ENCODE measurements around the gene MYOT.

The MYOT gene

GRCh38 chr5:137901011-137901817 lies 33.6 kb downstream of the MYOT start:
- DNase-seq (no peak), ATAC-seq (no peak)

- DNase-seq, result no peak
Observed at GRCh38 chr5:137902408-137903133, 34.9 kb downstream of the MYOT start.

DNA sequence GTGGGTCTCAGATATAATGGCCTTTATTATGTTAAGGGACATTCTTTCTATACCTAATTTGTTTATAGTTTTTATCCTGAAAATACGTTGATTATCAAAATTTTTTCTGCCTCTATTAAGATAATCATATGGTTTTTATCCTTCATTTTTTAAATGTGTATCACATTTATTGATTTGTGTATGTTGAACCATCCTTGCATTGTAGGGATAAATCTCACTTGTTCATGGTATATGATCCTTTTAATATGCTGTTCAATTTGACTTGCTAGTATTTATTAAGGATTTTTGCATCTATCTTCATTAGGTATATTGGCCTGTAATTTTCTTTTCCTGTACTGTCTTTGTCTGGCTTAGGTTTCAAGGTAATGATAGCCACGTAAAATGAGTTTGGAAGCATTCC lies 47.1 kb downstream of the MYOT start:
- ATAC-seq, result no peak
- DNase-seq, result no peak

More at GRCh38 chr5:137902408-137903133, 34.9 kb downstream of the MYOT start:
- ATAC-seq, result no peak

DNA sequence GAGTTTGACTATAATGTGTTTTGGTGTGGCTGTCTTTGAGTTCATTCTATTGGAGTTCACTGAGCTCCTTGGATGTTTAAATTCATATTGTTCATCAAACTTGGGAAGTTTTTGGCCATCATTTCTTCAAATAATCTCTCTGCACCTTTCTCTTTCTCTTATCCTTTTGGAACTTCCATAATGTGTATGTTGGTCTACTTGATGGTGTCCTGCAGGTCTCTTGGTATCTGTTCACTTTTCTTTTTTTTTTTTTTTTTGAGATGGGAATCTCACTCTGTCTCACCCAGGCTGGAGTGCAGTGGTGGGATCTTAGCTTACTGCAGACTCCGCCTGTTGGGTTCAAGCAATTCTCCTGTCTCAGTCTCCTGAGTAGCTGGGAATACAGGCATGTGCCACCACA lies 49.3 kb downstream of the MYOT start:
- no peak for DNase-seq
- no peak for ATAC-seq

DNA sequence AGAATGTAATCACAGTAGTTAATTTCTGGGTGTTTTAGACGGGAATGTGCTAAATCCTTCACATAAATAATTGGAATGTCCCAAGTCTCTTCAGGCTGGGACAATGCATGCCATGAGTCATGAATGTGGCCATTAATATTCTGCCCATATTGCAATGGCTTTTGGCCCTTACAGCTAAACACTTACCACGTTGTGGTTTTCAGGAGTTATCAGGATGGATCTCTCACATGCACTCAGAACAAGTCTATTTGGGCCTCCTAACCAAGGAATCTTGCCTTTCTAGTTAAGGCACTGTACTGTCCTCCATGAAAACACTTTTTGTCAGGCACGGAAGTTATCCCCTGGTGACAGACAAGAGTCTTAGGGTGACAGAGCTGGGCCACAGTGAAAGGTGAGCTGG lies 54.3 kb downstream of the MYOT start:
- DNase-seq, result no peak
- no peak for ATAC-seq

GRCh38 chr5:137923856-137924255 lies 56.2 kb downstream of the MYOT start:
- DNase-seq (no peak), ATAC-seq (no peak)

DNA sequence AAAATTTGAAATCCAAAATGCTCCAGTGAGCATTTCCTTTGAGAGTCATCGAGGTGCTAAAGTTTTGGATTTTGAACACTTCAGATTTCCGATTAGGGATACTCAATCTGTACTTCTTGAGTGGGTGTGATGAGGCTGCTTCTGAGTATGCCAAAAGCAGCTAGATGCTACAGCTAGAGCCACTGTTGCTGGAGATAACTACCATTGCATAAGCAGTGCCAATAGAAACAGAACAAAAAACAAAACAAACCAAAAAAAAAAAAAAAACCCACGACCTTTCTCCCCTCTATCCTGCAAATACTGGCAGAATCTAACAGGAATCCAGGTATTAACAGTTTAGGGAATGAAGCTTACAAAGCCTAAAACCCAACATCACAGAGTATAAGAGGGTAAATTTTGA lies 65.1 kb downstream of the MYOT start:
- DNase-seq (no peak), ATAC-seq (no peak)

DNA sequence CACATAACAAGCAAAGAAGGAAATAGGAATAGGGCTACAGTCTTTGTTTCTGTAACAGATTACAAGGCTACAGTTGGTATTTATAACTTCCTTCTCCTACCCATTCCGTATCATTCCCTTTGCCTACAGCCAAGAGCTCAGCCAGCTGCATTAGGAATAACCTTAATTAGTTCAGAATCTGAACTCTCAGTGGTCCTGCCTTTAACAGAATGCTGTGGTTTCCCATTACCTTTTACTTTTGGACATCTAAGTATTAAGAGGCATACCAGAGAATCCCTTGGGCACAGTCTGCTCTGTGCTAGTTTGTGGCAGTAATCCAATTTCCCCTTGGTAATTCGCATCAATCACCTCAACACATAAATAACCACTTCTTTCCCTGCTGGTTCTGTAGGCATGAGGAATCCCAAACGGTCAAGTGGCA lies 65.8 kb downstream of the MYOT start:
- no peak for DNase-seq
- ATAC-seq, result no peak

GRCh38 chr5:137935190-137935589 lies 67.5 kb downstream of the MYOT start:
- no peak for ATAC-seq
- no peak for DNase-seq

- DNase-seq (no peak), ATAC-seq (no peak)
Observed at GRCh38 chr5:137935694-137936093, 68.0 kb downstream of the MYOT start.
